ENCODE results near the gene TTC23L. TPM values are rescaled to one million over a fixed set of nuclear protein-coding genes. Genes with fewer than 3 reads are reported as not detected.

Gene TTC23L
- total RNA-seq, 1 donor from 2014 or later: not detected

DNA sequence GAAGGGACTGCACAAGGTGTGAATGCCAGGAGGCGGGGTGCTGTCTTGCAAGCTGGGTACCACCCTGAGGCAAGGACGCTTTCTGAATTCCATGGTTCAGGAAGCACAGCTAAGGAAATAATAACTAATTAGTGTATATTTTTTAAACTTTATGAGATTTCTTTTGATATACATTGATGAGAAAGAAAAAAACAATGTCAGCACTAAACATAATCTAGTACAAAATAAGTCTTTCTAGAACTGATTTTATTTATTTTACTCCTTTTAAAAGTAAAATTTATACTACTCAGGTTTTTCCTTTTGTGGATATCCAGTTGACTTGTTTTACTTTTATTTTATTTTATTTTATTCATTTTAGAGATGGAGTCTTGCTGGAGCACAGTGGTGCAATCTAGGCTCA lies 94.0 kb downstream of the TTC23L start:
- Mint-ChIP-seq H3K9me3 (no peaks in the 10 kb centered on the region), H3K27me3 (ENCODE audit: low read depth) (no peaks in the 10 kb centered on the region), H3K4me1 (ENCODE audit: low read depth) (peaks cover 32% of the 10 kb centered on the region), H3K27ac (no peak overlapping the region), H3K36me3 (ENCODE audit: low read depth) (peaks cover 43% of the 10 kb centered on the region), H3K4me3 (ENCODE audit: low read depth) (no peak overlapping the region)
- intact Hi-C loops (cut with micrococcal nuclease): no loop called here
- no peak for DNase-seq (ENCODE audit: low spot score)

DNA sequence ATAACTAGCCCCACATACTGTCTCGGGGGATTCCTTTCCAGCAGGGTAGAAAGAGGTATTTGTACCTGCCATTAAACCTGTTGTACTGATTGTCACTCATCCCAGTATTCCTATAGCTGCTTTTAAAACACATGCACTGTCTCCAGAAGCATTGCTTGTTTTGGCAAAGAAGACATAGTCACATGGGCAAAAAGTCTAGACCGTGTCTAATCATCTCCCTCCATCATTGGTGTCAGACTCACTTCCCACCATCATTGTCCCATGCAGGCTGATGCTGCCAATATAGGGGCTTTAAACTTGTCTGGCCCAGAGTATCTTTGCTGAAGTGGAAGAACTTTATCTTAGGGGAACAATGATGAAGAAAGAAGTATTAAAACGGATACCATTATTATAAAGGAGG lies 103.0 kb downstream of the TTC23L start:
- DNase-seq (ENCODE audit: low spot score): no peak
- no peaks in the 10 kb centered on the region for H3K9me3 Mint-ChIP-seq
- no peak overlapping the region for H3K4me3 Mint-ChIP-seq (ENCODE audit: low read depth)
- no peaks in the 10 kb centered on the region for H3K27me3 Mint-ChIP-seq (ENCODE audit: low read depth)
- peaks cover 56% of the 10 kb centered on the region for H3K36me3 Mint-ChIP-seq (ENCODE audit: low read depth)
- intact Hi-C loops (cut with micrococcal nuclease): no loop called here
- H3K27ac Mint-ChIP-seq: peak overlapping the region; percentile 19
- H3K4me1 Mint-ChIP-seq (ENCODE audit: low read depth): no peaks in the 10 kb centered on the region

DNA sequence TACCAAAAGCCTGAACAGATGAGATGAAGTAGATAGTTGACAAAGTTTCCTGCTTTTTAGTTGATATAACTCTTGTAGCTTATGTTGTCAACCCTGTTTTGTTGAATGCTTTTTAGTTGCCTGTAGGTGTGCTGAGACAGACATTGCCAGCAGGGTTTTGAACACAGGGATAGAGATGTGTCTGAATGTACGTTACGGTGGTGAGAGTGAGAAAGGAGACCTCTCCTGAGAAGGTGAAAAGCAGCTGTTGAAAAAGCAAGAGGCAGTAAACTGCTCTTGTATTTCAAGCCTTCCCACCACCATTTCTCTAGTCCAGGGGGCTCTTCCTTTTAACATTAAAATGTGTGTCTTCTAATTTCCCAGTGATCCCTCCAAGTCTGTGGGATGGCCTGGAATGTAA lies 105.1 kb downstream of the TTC23L start:
- intact Hi-C loops (cut with micrococcal nuclease): no loop called here
- DNase-seq (ENCODE audit: low spot score): no peak
- no peaks in the 10 kb centered on the region for H3K27me3 Mint-ChIP-seq (ENCODE audit: low read depth)
- H3K9me3 Mint-ChIP-seq: no peaks in the 10 kb centered on the region
- H3K27ac Mint-ChIP-seq: no peak overlapping the region
- peaks cover 61% of the 10 kb centered on the region for H3K36me3 Mint-ChIP-seq (ENCODE audit: low read depth)
- no peak overlapping the region for H3K4me3 Mint-ChIP-seq (ENCODE audit: low read depth)
- H3K4me1 Mint-ChIP-seq (ENCODE audit: low read depth): no peaks in the 10 kb centered on the region

DNA sequence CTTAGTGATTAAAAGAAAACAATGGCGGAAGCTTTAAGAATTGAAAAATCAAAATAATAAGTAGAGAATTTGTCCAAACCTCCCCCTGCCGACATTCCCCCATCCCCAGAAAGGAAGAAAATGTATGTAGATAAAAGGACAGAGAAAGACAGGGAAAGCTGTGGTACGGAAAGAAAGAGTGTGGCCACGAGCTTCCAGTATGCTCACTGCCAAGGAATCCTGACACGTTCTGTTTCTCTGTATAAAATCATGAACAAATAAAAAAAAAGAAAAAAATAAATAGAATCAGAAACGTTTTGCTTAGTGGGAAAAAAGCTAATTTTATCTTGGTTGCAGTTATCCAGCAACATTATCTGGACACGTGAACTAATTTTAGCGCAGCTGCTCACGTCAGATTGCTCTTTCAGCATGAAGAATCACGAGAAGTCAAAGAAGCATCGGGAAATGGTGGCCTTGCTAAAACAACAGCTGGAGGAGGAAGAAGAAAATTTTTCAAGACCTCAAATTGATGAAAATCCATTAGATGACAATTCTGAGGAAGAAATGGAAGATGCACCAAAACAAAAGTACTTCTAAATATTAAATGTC lies 105.6 kb downstream of the TTC23L start:
- Mint-ChIP-seq H3K4me3 (ENCODE audit: low read depth) (no peak overlapping the region), H3K27me3 (ENCODE audit: low read depth) (no peaks in the 10 kb centered on the region), H3K27ac (no peak overlapping the region), H3K4me1 (ENCODE audit: low read depth) (no peaks in the 10 kb centered on the region), H3K36me3 (ENCODE audit: low read depth) (peaks cover 65% of the 10 kb centered on the region), H3K9me3 (no peaks in the 10 kb centered on the region)
- intact Hi-C loops (cut with micrococcal nuclease): no loop called here
- no peak for DNase-seq (ENCODE audit: low spot score)

Other genes starting within 250 kb of the TTC23L start
- 4.0 and 4.2 TPM in 2 replicates for gene RAI14, start 182.8 kb upstream of the TTC23L start, total RNA-seq
- gene RAD1, start 76.3 kb downstream of the TTC23L start, total RNA-seq: 37.6 and 42.3 TPM in 2 replicates
- 86.2 and 91.8 TPM in 2 replicates for gene BRIX1, start 76.5 kb downstream of the TTC23L start, total RNA-seq
- gene DNAJC21, start 90.4 kb downstream of the TTC23L start, total RNA-seq: 62.7 and 65.2 TPM in 2 replicates
- gene AGXT2, start 208.8 kb downstream of the TTC23L start, total RNA-seq: not detected in 2 replicates